Neural progenitor cell (in vitro differentiated cells): ENCODE results near the gene NELFB.

Source experiments
- EZH2 ChIP-seq: fragments of 200-600 bp; sonication (generic); IDR thresholded peaks from 2 replicates; pipeline ENCODE4 v1.6.1; 2017; ENCODE audit warnings: antibody characterized with exemption, mild to moderate bottlenecking, moderate library complexity
- EZH2phosphoT487 ChIP-seq: fragments of 200-600 bp; sonication (generic); IDR thresholded peaks from 2 replicates; pipeline ENCODE4 v1.6.1; 2017; ENCODE audit warnings: antibody characterized with exemption
- TF ChIP-seq, protein P1 (sequence below): fragments of 200-600 bp; sonication (generic); IDR thresholded peaks from 2 replicates; pipeline ENCODE4 v1.5.1; 2017; ENCODE audit warnings: antibody characterized with exemption, mild to moderate bottlenecking

DNA sequence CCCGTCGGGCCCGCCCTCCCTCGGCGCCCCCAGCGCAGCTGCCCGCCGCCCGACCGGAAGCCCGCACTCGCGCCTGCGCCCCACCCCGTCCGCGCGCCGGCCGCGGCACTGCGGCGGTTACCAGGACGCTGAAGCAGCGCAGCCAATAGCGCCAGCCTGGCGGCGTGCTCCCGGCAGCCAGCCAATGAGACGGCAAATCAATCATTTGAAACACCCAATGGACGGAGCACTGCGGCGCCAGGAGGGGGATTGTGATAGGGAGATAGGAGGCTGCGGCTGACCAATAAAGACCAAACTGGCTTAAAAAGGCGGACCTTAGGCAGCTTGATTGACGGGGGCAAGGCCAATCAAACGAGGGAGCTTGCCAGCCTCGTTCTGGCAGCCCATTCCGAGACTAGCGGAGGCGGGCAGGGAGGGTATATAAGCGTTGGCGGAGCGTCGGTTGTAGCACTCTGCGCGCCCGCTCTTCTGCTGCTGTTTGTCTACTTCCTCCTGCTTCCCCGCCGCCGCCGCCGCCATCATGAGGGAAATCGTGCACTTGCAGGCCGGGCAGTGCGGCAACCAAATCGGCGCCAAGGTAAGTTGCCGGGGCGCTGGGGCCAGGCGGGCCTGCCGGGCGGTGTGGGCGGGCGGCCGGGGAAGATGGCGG, 14.2 kb upstream of the NELFB start, which contains the start of gene TUBB4B:
- TF ChIP-seq, protein P1, sequence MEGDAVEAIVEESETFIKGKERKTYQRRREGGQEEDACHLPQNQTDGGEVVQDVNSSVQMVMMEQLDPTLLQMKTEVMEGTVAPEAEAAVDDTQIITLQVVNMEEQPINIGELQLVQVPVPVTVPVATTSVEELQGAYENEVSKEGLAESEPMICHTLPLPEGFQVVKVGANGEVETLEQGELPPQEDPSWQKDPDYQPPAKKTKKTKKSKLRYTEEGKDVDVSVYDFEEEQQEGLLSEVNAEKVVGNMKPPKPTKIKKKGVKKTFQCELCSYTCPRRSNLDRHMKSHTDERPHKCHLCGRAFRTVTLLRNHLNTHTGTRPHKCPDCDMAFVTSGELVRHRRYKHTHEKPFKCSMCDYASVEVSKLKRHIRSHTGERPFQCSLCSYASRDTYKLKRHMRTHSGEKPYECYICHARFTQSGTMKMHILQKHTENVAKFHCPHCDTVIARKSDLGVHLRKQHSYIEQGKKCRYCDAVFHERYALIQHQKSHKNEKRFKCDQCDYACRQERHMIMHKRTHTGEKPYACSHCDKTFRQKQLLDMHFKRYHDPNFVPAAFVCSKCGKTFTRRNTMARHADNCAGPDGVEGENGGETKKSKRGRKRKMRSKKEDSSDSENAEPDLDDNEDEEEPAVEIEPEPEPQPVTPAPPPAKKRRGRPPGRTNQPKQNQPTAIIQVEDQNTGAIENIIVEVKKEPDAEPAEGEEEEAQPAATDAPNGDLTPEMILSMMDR, result no peak
- no peak for TF ChIP-seq EZH2
- TF ChIP-seq EZH2phosphoT487, result no peak
